Activated CD4-positive, alpha-beta T cell treated with anti-CD3 and anti-CD28 coated beads for 36 hours (primary cell): ENCODE measurements around the gene FNDC8. TPM values are rescaled to one million over a fixed set of nuclear protein-coding genes. Genes with fewer than 3 reads are reported as not detected.

Source experiments
- ATAC-seq: fragments of 200-7000 bp; cut with Tn5 transposase; one replicate; pipeline ENCODE4 v1.10.0; 2021; ENCODE audit warnings: mild to moderate bottlenecking, moderate library complexity
- CTCF ChIA-PET: fragments of 350-600 bp; sonication (Branson Sonifier 250); formaldehyde crosslinking; loops from one replicate; lab custom pipeline; 2021; ENCODE audit warnings: antibody characterized with exemption; lab: Charles Lee
- POLR2A ChIA-PET: fragments of 350-600 bp; sonication (Branson Sonifier 250); formaldehyde crosslinking; loops from one replicate; lab custom pipeline; 2021; ENCODE audit warnings: antibody characterized with exemption, inconsistent platforms; lab: Charles Lee
- DNase-seq: peaks from one replicate; pipeline ENCODE4 v3.0.0-alpha.2; 2020
- H3K27ac Mint-ChIP-seq: one replicate; pipeline ENCODE4 v1.8.0; 2021; ENCODE audit warnings: mixed read lengths
- H3K27me3 Mint-ChIP-seq: one replicate; pipeline ENCODE4 v1.8.0; 2021; ENCODE audit warnings: mixed read lengths
- H3K36me3 Mint-ChIP-seq: one replicate; pipeline ENCODE4 v1.8.0; 2021; ENCODE audit warnings: low read depth, mixed read lengths
- H3K4me1 Mint-ChIP-seq: one replicate; pipeline ENCODE4 v1.8.0; 2021; ENCODE audit warnings: mixed read lengths
- H3K4me3 Mint-ChIP-seq: one replicate; pipeline ENCODE4 v1.8.0; 2021; ENCODE audit warnings: mild to moderate bottlenecking, moderate library complexity, mixed read lengths
- H3K9me3 Mint-ChIP-seq: one replicate; pipeline ENCODE4 v1.8.0; 2021; ENCODE audit warnings: low read depth, mixed read lengths
- intact Hi-C, 2 experiments: fragments of 100-400 bp; cut with DNase I in 1 of 2; cut with micrococcal nuclease in 1 of 2; formaldehyde crosslinking; loops; one replicate each; pipeline versions ENCODE4 v1.14.2 to v1.15.1; 2022 to 2024; cut with DNase I, micrococcal nuclease
- total RNA-seq, 2 experiments: library from RNA; stranded (reverse); gene quantifications; one replicate each; pipeline ENCODE4 v1.2.3, GENCODE V29; 2021

The FNDC8 gene
- not detected for total RNA-seq

- H3K27ac Mint-ChIP-seq, result no peak within 1 kb of the TSS
- H3K4me3 Mint-ChIP-seq, result no peak within 1 kb of the TSS
These were observed at the start of gene FNDC8 for GRCh38 chr17:35121315-35121714. Gene FNDC8, plus strand, starts transcription at chr17:35121615. Its CDS starts 79 bp downstream, at chr17:35121694.

GRCh38 chr17:35073183-35073790 is 48.1 kb upstream of the FNDC8 start:
- H3K9me3 Mint-ChIP-seq, result no peaks in the 10 kb centered on the region
- POLR2A ChIA-PET, result interaction anchor here (0.7 to 1.4 kb wide), 7 partner anchors 9 to 414 kb away, joined by 3 to 8 read pairs (median 4); partner anchors contain the start of gene RFFL
- peak; percentile 22 for DNase-seq
- CTCF ChIA-PET, result interaction anchor here (0.7 to 3.5 kb wide), 4 partner anchors 9 to 16 kb away, joined by 3 to 18 read pairs (median 10); partner anchors contain the start of gene RFFL
- no peaks in the 10 kb centered on the region for H3K27me3 Mint-ChIP-seq
- H3K36me3 Mint-ChIP-seq, result peaks cover 24% of the 10 kb centered on the region
- peak overlapping the region; percentile 41 for H3K4me3 Mint-ChIP-seq
- peaks cover 72% of the 10 kb centered on the region for H3K4me1 Mint-ChIP-seq
- ATAC-seq, result peak; percentile 71
- H3K27ac Mint-ChIP-seq, result peak overlapping the region; percentile 93
- intact Hi-C loops, result loop anchor here (1.0 to 10.0 kb wide), 6 partner anchors 9 to 299 kb away; partner anchors contain the start of genes RFFL (in 2 of the 2), SLFN11 (in 1 of the 2) and SLFN5 (in 1 of the 2)

More at GRCh38 chr17:35121315-35121714, at the start of gene FNDC8:
- Mint-ChIP-seq H3K27me3 (no peaks in the 10 kb centered on the region), H3K4me1 (peaks cover 29% of the 10 kb centered on the region), H3K36me3 (peaks cover 10% of the 10 kb centered on the region), H3K9me3 (no peaks in the 10 kb centered on the region)
- no peak for ATAC-seq
- ChIA-PET POLR2A (no interaction called here), CTCF (interaction anchor here (0.6 to 1.8 kb wide), 2 partner anchors 423 to 577 kb away, joined by 3 to 4 read pairs; no protein-coding TSS in a partner anchor)
- intact Hi-C loops, result no loop called here
- DNase-seq, result no peak

GRCh38 chr17:35073991-35074627 is 47.3 kb upstream of the FNDC8 start:
- Mint-ChIP-seq H3K4me1 (peaks cover 66% of the 10 kb centered on the region), H3K27ac (peak overlapping the region; percentile 93), H3K9me3 (no peaks in the 10 kb centered on the region), H3K36me3 (peaks cover 22% of the 10 kb centered on the region), H3K27me3 (no peaks in the 10 kb centered on the region), H3K4me3 (peak overlapping the region; percentile 41)
- POLR2A ChIA-PET, result interaction anchor here (0.6 to 1.4 kb wide), 2 partner anchors 10 to 364 kb away, joined by 5 to 7 read pairs; partner anchors contain the start of gene RFFL
- intact Hi-C loops, result loop anchor here (1.0 to 10.0 kb wide), 7 partner anchors 8 to 298 kb away; partner anchors contain the start of genes RFFL (in 2 of the 2), SLFN11 (in 1 of the 2) and SLFN5 (in 1 of the 2)
- CTCF ChIA-PET, result interaction anchor here (0.5 to 3.5 kb wide), 6 partner anchors 9 to 75 kb away, joined by 3 to 18 read pairs (median 6); partner anchors contain the start of gene RFFL
- ATAC-seq (peak; percentile 58), DNase-seq (peak; percentile 35)

GRCh38 chr17:35074711-35075707 is 46.4 kb upstream of the FNDC8 start:
- no peaks in the 10 kb centered on the region for H3K27me3 Mint-ChIP-seq
- CTCF ChIA-PET, result interaction anchor here (0.6 to 3.5 kb wide), 6 partner anchors 8 to 168 kb away, joined by 3 to 18 read pairs (median 4); no protein-coding TSS in a partner anchor
- POLR2A ChIA-PET, result interaction anchor here (1.4 kb wide), 1 partner anchor 11 kb away, joined by 5 read pairs; the partner anchor contains the start of gene RFFL
- peaks cover 19% of the 10 kb centered on the region for H3K36me3 Mint-ChIP-seq
- DNase-seq (no peak), ATAC-seq (no peak)
- peaks cover 70% of the 10 kb centered on the region for H3K4me1 Mint-ChIP-seq
- peak overlapping the region; percentile 37 for H3K4me3 Mint-ChIP-seq
- intact Hi-C loops, result loop anchor here (1.0 to 10.0 kb wide), 4 partner anchors 7 to 297 kb away; partner anchors contain the start of genes SLFN11 (in 1 of the 2) and SLFN5 (in 1 of the 2)
- H3K27ac Mint-ChIP-seq, result peak overlapping the region; percentile 93
- no peaks in the 10 kb centered on the region for H3K9me3 Mint-ChIP-seq

- H3K27ac Mint-ChIP-seq, result no peak overlapping the region
- H3K36me3 Mint-ChIP-seq, result peaks cover 7% of the 10 kb centered on the region
- H3K27me3 Mint-ChIP-seq, result no peaks in the 10 kb centered on the region
- CTCF ChIA-PET, result interaction anchor here (0.7 to 1.5 kb wide), 3 partner anchors 9 to 245 kb away, joined by 3 to 8 read pairs (median 3); no protein-coding TSS in a partner anchor
- no peak overlapping the region for H3K4me3 Mint-ChIP-seq
- POLR2A ChIA-PET, result no interaction called here
- peaks cover 77% of the 10 kb centered on the region for H3K4me1 Mint-ChIP-seq
- intact Hi-C loops, result loop anchor here in 1 of 2 experiments (10.0 kb wide), 1 partner anchor 168 kb away; the partner anchor contains the start of gene SLFN5
- H3K9me3 Mint-ChIP-seq, result no peaks in the 10 kb centered on the region
- ATAC-seq (no peak), DNase-seq (no peak)
These were observed 44.5 kb upstream of the FNDC8 start for GRCh38 chr17:35076874-35077273.

GRCh38 chr17:35079547-35080423 is 41.6 kb upstream of the FNDC8 start:
- Mint-ChIP-seq H3K4me3 (no peak overlapping the region), H3K4me1 (peaks cover 73% of the 10 kb centered on the region), H3K36me3 (peaks cover 3% of the 10 kb centered on the region), H3K27me3 (no peaks in the 10 kb centered on the region), H3K27ac (peak overlapping the region; percentile 66), H3K9me3 (no peaks in the 10 kb centered on the region)
- no peak for ATAC-seq
- no peak for DNase-seq
- intact Hi-C loops, result loop anchor here (5.0 to 10.0 kb wide), 2 partner anchors 133 to 165 kb away; partner anchors contain the start of gene SLFN5 (in 1 of the 2)
- ChIA-PET CTCF (interaction anchor here (0.6 to 1.3 kb wide), 5 partner anchors 10 to 220 kb away, joined by 3 to 9 read pairs (median 4); no protein-coding TSS in a partner anchor), POLR2A (no interaction called here)

GRCh38 chr17:35080536-35080935 is 40.9 kb upstream of the FNDC8 start:
- POLR2A ChIA-PET, result no interaction called here
- intact Hi-C loops, result loop anchor here in 1 of 2 experiments (5.0 kb wide), 1 partner anchor 132 kb away; no protein-coding TSS in a partner anchor

GRCh38 chr17:35081638-35082037 is 39.8 kb upstream of the FNDC8 start:
- no peaks in the 10 kb centered on the region for H3K27me3 Mint-ChIP-seq
- DNase-seq (no peak), ATAC-seq (no peak)
- no peak overlapping the region for H3K27ac Mint-ChIP-seq
- CTCF ChIA-PET, result interaction anchor here (0.7 to 2.0 kb wide), 3 partner anchors 8 to 152 kb away, joined by 3 to 8 read pairs (median 7); partner anchors contain the start of gene RFFL
- intact Hi-C loops, result loop anchor here (1.0 to 5.0 kb wide), 5 partner anchors 7 to 131 kb away; no protein-coding TSS in a partner anchor
- H3K4me1 Mint-ChIP-seq, result peaks cover 81% of the 10 kb centered on the region
- H3K4me3 Mint-ChIP-seq, result no peak overlapping the region
- POLR2A ChIA-PET, result interaction anchor here (1.7 to 2.0 kb wide), 3 partner anchors 9 to 35 kb away, joined by 7 to 9 read pairs (median 7); partner anchors contain the start of gene RFFL
- H3K36me3 Mint-ChIP-seq, result peaks cover 3% of the 10 kb centered on the region
- H3K9me3 Mint-ChIP-seq, result no peaks in the 10 kb centered on the region

More at GRCh38 chr17:35080536-35080935, 40.9 kb upstream of the FNDC8 start:
- H3K4me3 Mint-ChIP-seq, result peak overlapping the region; percentile 40
- peaks cover 73% of the 10 kb centered on the region for H3K4me1 Mint-ChIP-seq
- DNase-seq, result peak; percentile 24
- CTCF ChIA-PET, result interaction anchor here (0.7 to 1.3 kb wide), 5 partner anchors 10 to 221 kb away, joined by 3 to 9 read pairs (median 3); no protein-coding TSS in a partner anchor
- H3K27me3 Mint-ChIP-seq, result no peaks in the 10 kb centered on the region
- H3K9me3 Mint-ChIP-seq, result no peaks in the 10 kb centered on the region
- H3K27ac Mint-ChIP-seq, result peak overlapping the region; percentile 66
- peaks cover 5% of the 10 kb centered on the region for H3K36me3 Mint-ChIP-seq
- peak; percentile 67 for ATAC-seq

GRCh38 chr17:35082073-35082657 is 39.2 kb upstream of the FNDC8 start:
- ChIA-PET POLR2A (interaction anchor here (1.7 to 2.0 kb wide), 3 partner anchors 9 to 35 kb away, joined by 7 to 9 read pairs (median 7); partner anchors contain the start of gene RFFL), CTCF (interaction anchor here (0.7 to 2.0 kb wide), 9 partner anchors 9 to 151 kb away, joined by 3 to 8 read pairs (median 4); partner anchors contain the start of gene RFFL)
- H3K4me1 Mint-ChIP-seq, result peaks cover 83% of the 10 kb centered on the region
- peak overlapping the region; percentile 1 for H3K4me3 Mint-ChIP-seq
- DNase-seq (no peak), ATAC-seq (peak; percentile 57)
- H3K36me3 Mint-ChIP-seq, result peaks cover 2% of the 10 kb centered on the region
- H3K27me3 Mint-ChIP-seq, result no peaks in the 10 kb centered on the region
- peak overlapping the region; percentile 93 for H3K27ac Mint-ChIP-seq
- intact Hi-C loops, result loop anchor here (1.0 to 5.0 kb wide), 5 partner anchors 8 to 130 kb away; no protein-coding TSS in a partner anchor
- H3K9me3 Mint-ChIP-seq, result no peaks in the 10 kb centered on the region
